Measurements from ENCODE around the gene TTC22.

TTC22 gene

DNA sequence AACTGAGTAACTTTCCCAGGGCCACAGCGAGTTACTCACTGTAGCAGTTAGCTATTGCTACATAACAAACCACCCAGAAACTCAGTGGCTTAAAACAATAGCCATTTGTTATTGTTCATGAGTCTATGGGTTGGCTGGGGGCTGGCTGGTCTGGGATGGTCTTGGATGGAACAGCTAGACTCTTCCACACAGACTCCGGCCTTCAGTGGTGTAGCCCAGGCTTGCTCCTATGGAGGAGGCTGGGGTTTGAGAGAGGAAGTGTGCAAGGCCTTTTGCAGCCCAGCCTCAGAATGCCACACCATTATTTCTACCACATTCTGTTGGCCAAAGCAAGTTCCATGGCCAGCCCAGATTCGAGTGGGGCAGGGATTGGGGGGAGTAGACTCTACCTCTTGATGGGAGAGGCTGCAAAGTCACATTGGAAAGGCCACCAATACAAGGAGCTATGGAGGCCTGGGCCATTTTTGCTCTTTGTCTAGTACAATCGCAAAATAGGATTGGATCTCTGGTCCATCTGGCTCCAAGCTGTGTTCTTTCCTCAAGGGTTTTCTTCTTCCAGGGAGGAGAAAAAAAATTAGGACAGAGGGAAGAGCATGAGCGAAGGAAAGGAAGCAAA lies 37.5 kb upstream of the TTC22 start:
- DNase-seq (ENCODE audit: extremely low read depth, low read depth), result no peak
- TF ChIP-seq, protein P1, sequence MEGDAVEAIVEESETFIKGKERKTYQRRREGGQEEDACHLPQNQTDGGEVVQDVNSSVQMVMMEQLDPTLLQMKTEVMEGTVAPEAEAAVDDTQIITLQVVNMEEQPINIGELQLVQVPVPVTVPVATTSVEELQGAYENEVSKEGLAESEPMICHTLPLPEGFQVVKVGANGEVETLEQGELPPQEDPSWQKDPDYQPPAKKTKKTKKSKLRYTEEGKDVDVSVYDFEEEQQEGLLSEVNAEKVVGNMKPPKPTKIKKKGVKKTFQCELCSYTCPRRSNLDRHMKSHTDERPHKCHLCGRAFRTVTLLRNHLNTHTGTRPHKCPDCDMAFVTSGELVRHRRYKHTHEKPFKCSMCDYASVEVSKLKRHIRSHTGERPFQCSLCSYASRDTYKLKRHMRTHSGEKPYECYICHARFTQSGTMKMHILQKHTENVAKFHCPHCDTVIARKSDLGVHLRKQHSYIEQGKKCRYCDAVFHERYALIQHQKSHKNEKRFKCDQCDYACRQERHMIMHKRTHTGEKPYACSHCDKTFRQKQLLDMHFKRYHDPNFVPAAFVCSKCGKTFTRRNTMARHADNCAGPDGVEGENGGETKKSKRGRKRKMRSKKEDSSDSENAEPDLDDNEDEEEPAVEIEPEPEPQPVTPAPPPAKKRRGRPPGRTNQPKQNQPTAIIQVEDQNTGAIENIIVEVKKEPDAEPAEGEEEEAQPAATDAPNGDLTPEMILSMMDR (IDR thresholded peaks at IDR 0.05; ENCODE audit: low read depth, low read length), result no peak

DNA sequence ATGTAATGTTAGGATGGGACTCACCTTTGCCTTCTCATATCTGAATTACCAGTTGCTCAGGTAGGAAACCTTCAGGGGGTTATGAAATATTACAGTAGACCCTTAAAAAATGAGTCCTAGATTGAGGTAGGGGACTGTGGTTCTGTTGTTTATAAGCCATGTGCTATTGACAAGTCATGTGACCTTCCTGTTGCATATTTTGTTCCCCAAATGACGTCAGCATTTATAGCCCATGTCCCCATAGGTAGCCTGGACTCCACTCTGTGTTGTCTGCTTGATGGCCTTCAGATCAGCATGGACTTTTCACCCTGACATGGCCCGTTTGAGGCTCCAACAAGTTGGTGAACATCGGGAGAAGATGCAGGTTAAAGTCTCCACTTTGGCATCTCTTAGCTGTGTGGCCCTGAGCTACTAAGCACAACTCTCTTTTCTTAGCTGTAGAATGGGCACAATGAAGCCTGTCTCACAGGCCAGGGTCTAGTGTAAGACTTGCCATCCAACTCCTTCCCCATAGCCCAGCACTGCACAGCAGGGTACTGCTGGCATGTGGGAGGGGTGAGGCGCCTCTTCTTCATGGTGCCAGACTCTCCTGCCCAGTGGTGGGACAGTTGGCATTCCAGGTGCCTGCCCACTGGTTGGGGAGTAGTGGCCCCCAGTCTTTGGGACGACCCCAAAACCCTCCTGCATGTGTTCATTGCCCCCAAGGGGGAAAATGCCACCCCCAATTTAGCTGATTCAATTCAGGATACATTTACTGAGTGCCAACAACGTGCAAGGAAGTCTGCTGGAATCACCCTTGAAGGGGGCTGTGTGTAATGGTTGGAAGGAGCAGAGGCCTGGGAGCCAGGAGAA lies 36.1 kb upstream of the TTC22 start:
- TF ChIP-seq, protein P1 (IDR thresholded peaks at IDR 0.05; ENCODE audit: low read depth, low read length), result no peak
- DNase-seq (ENCODE audit: extremely low read depth, low read depth), result no peak

DNA sequence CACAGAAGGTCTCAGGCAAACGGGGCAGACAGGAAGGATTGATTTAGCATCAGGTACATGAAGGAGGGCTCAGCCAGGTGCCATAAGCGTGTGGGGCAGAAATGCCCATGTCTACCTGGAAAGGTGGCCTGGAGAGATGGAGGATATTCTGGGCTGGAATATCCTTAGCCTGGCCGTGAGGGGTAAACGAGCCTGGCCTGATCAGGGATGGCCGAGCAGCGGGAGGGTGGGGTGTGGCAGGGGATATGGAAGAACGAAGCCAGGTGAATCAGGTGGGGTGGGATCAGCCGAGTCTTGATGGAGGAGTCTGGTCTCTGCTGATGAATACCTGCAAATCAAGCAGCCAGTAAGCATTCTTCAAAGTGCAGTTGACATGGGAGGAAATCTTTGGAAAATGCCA lies 35.5 kb upstream of the TTC22 start:
- no peak for DNase-seq (ENCODE audit: extremely low read depth, low read depth)
- TF ChIP-seq, protein P1 (IDR thresholded peaks at IDR 0.05; ENCODE audit: low read depth, low read length), result no peak

DNA sequence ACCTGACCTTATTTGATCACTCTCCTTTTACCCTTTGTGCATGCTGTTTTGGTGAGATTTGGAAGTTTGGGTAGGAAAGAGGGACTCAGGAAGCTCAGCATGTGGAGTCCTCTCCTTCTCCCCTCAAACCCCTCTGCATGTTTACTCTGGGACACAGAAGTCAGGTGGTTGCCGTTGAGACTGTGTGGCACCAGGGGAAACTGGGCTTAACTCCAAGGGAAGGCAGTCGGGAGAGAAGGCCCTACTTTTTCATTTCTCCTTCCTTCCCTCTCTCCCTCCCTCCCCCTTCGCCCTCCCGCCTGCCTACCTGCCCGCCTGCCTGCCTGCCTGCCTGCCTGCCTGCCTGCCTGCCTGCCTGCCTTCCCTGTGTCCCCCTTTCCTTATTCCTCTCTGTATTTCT lies 34.8 kb upstream of the TTC22 start:
- DNase-seq (ENCODE audit: extremely low read depth, low read depth), result no peak
- TF ChIP-seq, protein P1 (IDR thresholded peaks at IDR 0.05; ENCODE audit: low read depth, low read length), result no peak

DNA sequence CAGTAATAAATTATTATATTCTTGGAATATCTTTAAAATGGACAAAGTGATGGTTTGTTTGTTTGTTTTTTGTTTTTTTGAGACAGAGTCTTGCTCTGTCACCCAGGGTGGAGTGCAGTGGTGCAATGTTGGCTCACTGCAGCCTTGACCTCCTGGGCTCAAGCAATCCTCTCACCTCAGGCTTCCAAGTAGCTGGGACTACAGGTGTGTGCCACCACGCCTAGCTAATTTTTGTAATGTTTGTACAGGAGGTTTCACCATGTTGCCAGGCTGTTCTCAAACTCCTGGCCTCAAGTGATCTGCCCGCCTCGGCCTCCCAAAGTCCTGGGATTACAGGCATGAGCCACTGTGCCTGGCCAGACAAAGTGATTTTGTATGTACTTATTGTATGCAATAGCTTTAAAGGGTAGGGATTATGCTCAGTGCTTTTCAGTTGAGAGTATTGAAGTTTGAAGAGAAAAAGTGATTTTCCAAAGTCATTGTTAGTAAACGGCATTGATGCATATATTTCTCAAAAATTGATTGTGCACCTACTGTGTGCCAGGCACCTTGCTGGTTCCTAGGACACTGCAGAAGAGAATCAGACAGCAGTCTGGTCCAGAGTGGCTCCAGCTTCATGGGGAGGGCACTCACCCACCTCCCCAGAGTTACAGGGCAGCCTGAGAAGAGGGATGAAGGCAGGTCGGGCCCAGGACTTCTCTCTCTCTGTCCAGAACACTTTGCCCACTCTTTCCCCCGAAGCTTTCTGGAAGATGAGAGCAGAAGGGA lies 34.2 kb upstream of the TTC22 start:
- TF ChIP-seq, protein P1 (IDR thresholded peaks at IDR 0.05; ENCODE audit: low read depth, low read length), result no peak
- DNase-seq (ENCODE audit: extremely low read depth, low read depth), result no peak

DNA sequence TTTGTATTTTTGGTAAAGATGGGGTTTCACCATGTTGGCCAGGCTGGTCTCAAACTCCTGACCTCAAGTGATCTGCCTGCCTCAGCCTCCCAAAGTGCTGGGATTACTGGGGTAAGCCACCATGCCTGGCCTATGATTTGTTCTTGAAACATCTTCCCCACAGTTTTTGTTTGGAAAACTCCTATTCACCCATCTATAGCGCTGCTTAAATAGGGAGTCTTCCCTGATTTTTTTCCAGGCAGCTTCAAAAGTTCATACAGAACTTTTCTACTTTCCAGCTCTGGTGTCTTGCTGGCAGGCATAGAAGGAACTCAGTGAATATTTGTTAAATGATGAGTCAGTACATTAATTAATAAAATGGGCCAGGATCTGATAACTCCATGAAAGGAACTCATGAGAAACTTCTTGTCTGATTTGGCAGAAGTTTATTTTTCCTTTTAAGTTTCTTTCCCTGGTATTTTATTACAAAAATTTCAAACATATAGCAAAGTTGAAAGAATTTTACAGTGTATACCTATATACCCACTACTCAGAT lies 33.0 kb upstream of the TTC22 start:
- TF ChIP-seq, protein P1 (IDR thresholded peaks at IDR 0.05; ENCODE audit: low read depth, low read length), result no peak
- DNase-seq (ENCODE audit: extremely low read depth, low read depth), result no peak

Data from AG09319 (cell line).